ENCODE data around the gene CACNA1B. TPM values are rescaled to one million over a fixed set of nuclear protein-coding genes. Genes with fewer than 3 reads are reported as not detected.

CACNA1B gene
- total and polyA plus RNA-seq, 2 donors (not counting 1 experiment from before 2014, with no cell fraction given), result 0.15 TPM; not detected in 1

DNA sequence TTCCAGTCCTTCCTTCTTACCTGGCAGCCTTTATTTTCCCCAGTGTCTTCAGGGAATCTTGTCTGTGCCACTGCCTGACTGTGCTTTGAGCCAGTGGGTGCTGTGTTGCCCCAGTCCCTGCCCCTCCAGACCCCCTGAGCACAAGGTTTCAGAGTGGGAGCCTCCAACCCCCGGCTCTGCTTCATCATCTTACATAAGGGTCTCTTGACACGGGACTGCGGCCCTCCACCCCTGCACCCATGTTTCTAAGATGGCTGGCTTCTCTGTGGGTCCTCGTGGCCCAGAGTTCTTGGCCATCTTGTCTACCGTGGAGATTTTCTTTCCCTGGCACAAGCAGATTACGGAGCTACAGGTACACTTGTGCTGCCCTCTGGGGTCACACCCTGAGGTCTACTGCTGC is 194.1 kb downstream of the CACNA1B start:
- Mint-ChIP-seq H3K27ac (no peak overlapping the region), H3K4me1 (no peaks in the 10 kb centered on the region), H3K27me3 (peaks cover 18% of the 10 kb centered on the region), H3K9me3 (ENCODE audit: insufficient read depth) (no peaks in the 10 kb centered on the region), H3K4me3 (no peak overlapping the region)
- 92% methylated on average over 6 of the region's 6 CpGs for WGBS (ENCODE audit: insufficient coverage)
- no peak overlapping the region for H3K4me3 ChIP-seq (ENCODE audit: control extremely low read depth in 1 of 5, extremely low read depth in 1 of 5, insufficient read depth in 1 of 5, low read depth in 2 of 5, low read length in 4 of 5)
- peaks cover 0 to 3% (median 0%) of the 10 kb centered on the region in 4 experiments for H3K27me3 ChIP-seq (replicated peaks in 1 of 4; ENCODE audit: control extremely low read depth in 1 of 4, control insufficient read depth in 3 of 4, insufficient read depth in 4 of 4, low read length in 3 of 4)
- no peaks in the 10 kb centered on the region for H3K4me1 ChIP-seq (ENCODE audit: control insufficient read depth in 2 of 2, insufficient read depth in 2 of 2, low read length in 2 of 2)
- CTCF ChIA-PET, result no interaction called here
- DNase-seq (no peak), ATAC-seq (ENCODE audit: low read depth) (no peak)
- no peaks in the 10 kb centered on the region for H4K20me1 ChIP-seq (ENCODE audit: control insufficient read depth, insufficient read depth, low read length, poor library complexity, severe bottlenecking)
- no peak overlapping the region for H3K4me2 ChIP-seq (replicated peaks; ENCODE audit: low read depth, low read length, poor library complexity, severe bottlenecking)
- no peak overlapping the region for H3K9ac ChIP-seq (ENCODE audit: low read length)
- TF ChIP-seq, protein P1, sequence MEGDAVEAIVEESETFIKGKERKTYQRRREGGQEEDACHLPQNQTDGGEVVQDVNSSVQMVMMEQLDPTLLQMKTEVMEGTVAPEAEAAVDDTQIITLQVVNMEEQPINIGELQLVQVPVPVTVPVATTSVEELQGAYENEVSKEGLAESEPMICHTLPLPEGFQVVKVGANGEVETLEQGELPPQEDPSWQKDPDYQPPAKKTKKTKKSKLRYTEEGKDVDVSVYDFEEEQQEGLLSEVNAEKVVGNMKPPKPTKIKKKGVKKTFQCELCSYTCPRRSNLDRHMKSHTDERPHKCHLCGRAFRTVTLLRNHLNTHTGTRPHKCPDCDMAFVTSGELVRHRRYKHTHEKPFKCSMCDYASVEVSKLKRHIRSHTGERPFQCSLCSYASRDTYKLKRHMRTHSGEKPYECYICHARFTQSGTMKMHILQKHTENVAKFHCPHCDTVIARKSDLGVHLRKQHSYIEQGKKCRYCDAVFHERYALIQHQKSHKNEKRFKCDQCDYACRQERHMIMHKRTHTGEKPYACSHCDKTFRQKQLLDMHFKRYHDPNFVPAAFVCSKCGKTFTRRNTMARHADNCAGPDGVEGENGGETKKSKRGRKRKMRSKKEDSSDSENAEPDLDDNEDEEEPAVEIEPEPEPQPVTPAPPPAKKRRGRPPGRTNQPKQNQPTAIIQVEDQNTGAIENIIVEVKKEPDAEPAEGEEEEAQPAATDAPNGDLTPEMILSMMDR (IDR thresholded peaks at IDR 0.05), result no peak
- TF ChIP-seq EZH2 (IDR thresholded peaks at IDR 0.05; ENCODE audit: borderline replicate concordance, insufficient read depth, low read depth, low read length, poor library complexity, severe bottlenecking), result no peak
- intact Hi-C loops (cut with micrococcal nuclease), result no loop called here
- no peaks in the 10 kb centered on the region for H3K36me3 ChIP-seq (replicated peaks in 1 of 2; ENCODE audit: control extremely low read depth in 1 of 2, control insufficient read depth in 1 of 2, extremely low read depth in 1 of 2, insufficient read depth in 2 of 2, low read length in 1 of 2)
- H2AFZ ChIP-seq (ENCODE audit: insufficient read depth, low read depth, low read length, poor library complexity, severe bottlenecking), result no peak overlapping the region
- no peak overlapping the region for H3K27ac ChIP-seq (ENCODE audit: low read length in 2 of 2)
- H3K9me3 ChIP-seq (ENCODE audit: control extremely low read depth in 1 of 3, control insufficient read depth in 2 of 3, insufficient read depth in 1 of 3, low read length in 2 of 3), result no peaks in the 10 kb centered on the region
- no peaks in the 10 kb centered on the region for H3K79me2 ChIP-seq (ENCODE audit: control insufficient read depth, insufficient read depth, low read length)
- POLR2A ChIA-PET, result no interaction called here

DNA sequence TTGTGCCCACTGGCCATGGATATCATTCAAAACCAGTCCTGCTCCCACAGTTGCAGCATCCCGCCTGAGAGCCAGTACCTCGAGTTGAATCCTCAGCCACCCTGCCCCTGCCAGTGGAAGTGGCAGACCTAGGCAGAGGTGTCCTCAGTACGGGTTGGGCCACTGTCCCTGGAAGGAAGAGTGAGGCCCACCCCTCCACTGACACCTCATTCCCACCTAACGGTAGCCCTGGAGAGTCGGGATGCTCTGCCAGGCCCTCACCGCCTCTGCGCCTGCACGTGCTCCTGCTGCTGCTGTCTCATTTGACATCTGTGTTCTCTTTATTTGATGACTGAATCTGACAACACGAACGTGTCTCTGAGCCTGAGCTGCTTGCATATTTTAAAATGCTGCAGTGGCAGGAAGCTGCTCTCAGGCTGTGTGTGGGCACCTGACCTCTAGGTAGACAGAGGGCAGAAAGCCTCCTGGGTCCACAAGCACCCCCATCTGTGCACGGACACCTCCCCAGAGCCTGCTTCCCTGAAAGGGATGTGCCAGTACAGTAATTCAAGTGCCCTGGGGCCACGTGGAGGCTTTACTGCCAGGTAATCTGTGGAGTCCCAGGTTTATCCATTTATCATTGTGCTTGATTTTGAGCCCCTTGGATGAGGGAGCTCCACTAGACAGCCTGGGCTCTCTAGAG is 194.7 kb downstream of the CACNA1B start:
- Histone ChIP-seq H3K4me3 (ENCODE audit: control extremely low read depth in 1 of 5, extremely low read depth in 1 of 5, insufficient read depth in 1 of 5, low read depth in 2 of 5, low read length in 4 of 5) (no peak overlapping the region), H3K4me1 (ENCODE audit: control insufficient read depth in 2 of 2, insufficient read depth in 2 of 2, low read length in 2 of 2) (no peaks in the 10 kb centered on the region), H3K27me3 (replicated peaks in 1 of 4; ENCODE audit: control extremely low read depth in 1 of 4, control insufficient read depth in 3 of 4, insufficient read depth in 4 of 4, low read length in 3 of 4) (peaks cover 0 to 3% (median 0%) of the 10 kb centered on the region in 4 experiments), H3K9ac (ENCODE audit: low read length) (no peak overlapping the region), H3K27ac (ENCODE audit: low read length in 2 of 2) (no peak overlapping the region), H3K36me3 (replicated peaks in 1 of 2; ENCODE audit: control extremely low read depth in 1 of 2, control insufficient read depth in 1 of 2, extremely low read depth in 1 of 2, insufficient read depth in 2 of 2, low read length in 1 of 2) (no peaks in the 10 kb centered on the region), H3K79me2 (ENCODE audit: control insufficient read depth, insufficient read depth, low read length) (no peaks in the 10 kb centered on the region), H3K4me2 (replicated peaks; ENCODE audit: low read depth, low read length, poor library complexity, severe bottlenecking) (no peak overlapping the region), H2AFZ (ENCODE audit: insufficient read depth, low read depth, low read length, poor library complexity, severe bottlenecking) (no peak overlapping the region), H3K9me3 (ENCODE audit: control extremely low read depth in 1 of 3, control insufficient read depth in 2 of 3, insufficient read depth in 1 of 3, low read length in 2 of 3) (no peaks in the 10 kb centered on the region), H4K20me1 (ENCODE audit: control insufficient read depth, insufficient read depth, low read length, poor library complexity, severe bottlenecking) (no peaks in the 10 kb centered on the region)
- Mint-ChIP-seq H3K4me1 (no peaks in the 10 kb centered on the region), H3K27me3 (peaks cover 20% of the 10 kb centered on the region), H3K27ac (no peak overlapping the region), H3K9me3 (ENCODE audit: insufficient read depth) (no peaks in the 10 kb centered on the region), H3K4me3 (no peak overlapping the region)
- intact Hi-C loops (cut with micrococcal nuclease), result no loop called here
- CTCF ChIA-PET, result no interaction called here
- 75% methylated on average over 12 of the region's 12 CpGs for WGBS (ENCODE audit: insufficient coverage)
- ATAC-seq (ENCODE audit: low read depth) (no peak), DNase-seq (no peak)
- no peak for TF ChIP-seq EZH2 (IDR thresholded peaks at IDR 0.05; ENCODE audit: borderline replicate concordance, insufficient read depth, low read depth, low read length, poor library complexity, severe bottlenecking)
- TF ChIP-seq, protein P1 (IDR thresholded peaks at IDR 0.05), result no peak
- POLR2A ChIA-PET, result no interaction called here
